RWPE2 (cell line): ENCODE measurements around the gene BROX.

Source experiments
- ATAC-seq: fragments of 200-7000 bp; cut with Tn5 transposase; 3 replicates; pipeline ENCODE4 v1.9.1; 2021; ENCODE audit warnings: low read depth
- DNase-seq: peaks from one replicate; pipeline ENCODE4 v3.0.0-alpha.2; 2020; ENCODE audit warnings: low spot score
- H3K27ac ChIP-seq: fragments of 450-650 bp; 2 replicates; pipeline ENCODE4 v1.5.1; 2017; ENCODE audit warnings: mild to moderate bottlenecking; ENCODE audit not compliant: poor library complexity, severe bottlenecking
- H3K27me3 ChIP-seq: fragments of 250-450 bp; sonication (Bioruptor Pico); 2 replicates; pipeline ENCODE4 v1.5.1; 2021; ENCODE audit warnings: mild to moderate bottlenecking, moderate library complexity; ENCODE audit not compliant: insufficient read depth, poor library complexity, severe bottlenecking
- H3K36me3 ChIP-seq: fragments of 250-450 bp; sonication (Bioruptor Pico); 2 replicates; pipeline ENCODE4 v1.5.1; 2020; ENCODE audit warnings: low read depth, mild to moderate bottlenecking, moderate library complexity
- H3K4me1 ChIP-seq: fragments of 250-450 bp; sonication (Bioruptor Pico); 2 replicates; pipeline ENCODE4 v1.5.1; 2021; ENCODE audit warnings: mild to moderate bottlenecking, moderate library complexity; ENCODE audit not compliant: insufficient read depth, poor library complexity, severe bottlenecking
- H3K4me3 ChIP-seq: fragments of 250-450 bp; sonication (Bioruptor Pico); 2 replicates; pipeline ENCODE4 v1.5.1; 2021; ENCODE audit warnings: mild to moderate bottlenecking, moderate library complexity; ENCODE audit not compliant: severe bottlenecking
- H3K9me3 ChIP-seq: fragments of 250-450 bp; sonication (Bioruptor Pico); 2 replicates; pipeline ENCODE4 v1.5.1; 2021; ENCODE audit warnings: mild to moderate bottlenecking, moderate library complexity; ENCODE audit not compliant: severe bottlenecking
- TF ChIP-seq, protein P1 (sequence below): fragments of 450-650 bp; IDR thresholded peaks from one replicate; pipeline ENCODE4 v1.5.1; 2017; ENCODE audit warnings: mild to moderate bottlenecking, moderate library complexity; ENCODE audit not compliant: poor library complexity, severe bottlenecking

The BROX gene

DNA sequence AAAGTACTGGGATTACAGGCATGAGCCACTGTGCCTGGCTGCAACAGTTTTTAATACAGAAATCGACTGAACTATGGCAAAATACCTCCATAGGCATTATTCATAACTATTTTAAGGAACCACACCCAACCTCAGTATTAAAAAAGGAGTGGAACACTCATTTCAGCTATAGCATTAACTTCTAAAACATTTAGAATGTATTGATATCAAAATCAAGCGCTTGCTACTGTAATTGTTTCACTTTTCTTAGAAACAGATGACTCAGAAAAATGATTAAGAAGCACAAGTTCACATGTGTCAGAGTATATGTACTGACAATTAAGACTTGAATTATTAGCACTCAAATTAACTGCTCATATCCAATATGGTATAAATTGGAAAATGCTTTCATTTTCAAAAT is 15.2 kb upstream of the BROX start:
- Histone ChIP-seq H3K4me3 (no peak overlapping the region), H3K27me3 (no peaks in the 10 kb centered on the region), H3K27ac (no peak overlapping the region), H3K4me1 (no peaks in the 10 kb centered on the region), H3K9me3 (no peaks in the 10 kb centered on the region), H3K36me3 (peaks cover 21% of the 10 kb centered on the region)
- no peak for ATAC-seq
- TF ChIP-seq, protein P1, sequence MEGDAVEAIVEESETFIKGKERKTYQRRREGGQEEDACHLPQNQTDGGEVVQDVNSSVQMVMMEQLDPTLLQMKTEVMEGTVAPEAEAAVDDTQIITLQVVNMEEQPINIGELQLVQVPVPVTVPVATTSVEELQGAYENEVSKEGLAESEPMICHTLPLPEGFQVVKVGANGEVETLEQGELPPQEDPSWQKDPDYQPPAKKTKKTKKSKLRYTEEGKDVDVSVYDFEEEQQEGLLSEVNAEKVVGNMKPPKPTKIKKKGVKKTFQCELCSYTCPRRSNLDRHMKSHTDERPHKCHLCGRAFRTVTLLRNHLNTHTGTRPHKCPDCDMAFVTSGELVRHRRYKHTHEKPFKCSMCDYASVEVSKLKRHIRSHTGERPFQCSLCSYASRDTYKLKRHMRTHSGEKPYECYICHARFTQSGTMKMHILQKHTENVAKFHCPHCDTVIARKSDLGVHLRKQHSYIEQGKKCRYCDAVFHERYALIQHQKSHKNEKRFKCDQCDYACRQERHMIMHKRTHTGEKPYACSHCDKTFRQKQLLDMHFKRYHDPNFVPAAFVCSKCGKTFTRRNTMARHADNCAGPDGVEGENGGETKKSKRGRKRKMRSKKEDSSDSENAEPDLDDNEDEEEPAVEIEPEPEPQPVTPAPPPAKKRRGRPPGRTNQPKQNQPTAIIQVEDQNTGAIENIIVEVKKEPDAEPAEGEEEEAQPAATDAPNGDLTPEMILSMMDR: no peak
- DNase-seq: no peak

DNA sequence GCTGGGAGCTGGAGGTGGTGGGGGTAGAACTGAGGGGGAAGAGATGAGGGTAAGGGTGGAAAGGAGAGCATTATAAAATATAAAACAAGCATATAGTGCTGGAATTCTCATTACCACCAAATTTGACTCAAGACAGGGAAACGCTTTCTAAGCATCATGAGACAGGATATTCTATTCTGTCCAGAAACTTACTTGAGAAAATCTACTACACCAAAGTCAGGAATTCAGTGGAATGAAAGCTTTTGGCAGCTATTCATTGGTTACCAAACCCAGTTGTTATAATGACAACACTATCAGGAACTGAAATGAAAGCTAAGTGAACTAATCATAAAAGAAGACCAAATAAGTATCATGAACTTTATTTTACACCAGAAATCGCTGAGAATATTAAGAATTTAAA is 14.5 kb upstream of the BROX start:
- Histone ChIP-seq H3K27me3 (no peaks in the 10 kb centered on the region), H3K36me3 (peaks cover 18% of the 10 kb centered on the region), H3K4me1 (no peaks in the 10 kb centered on the region), H3K4me3 (no peak overlapping the region), H3K9me3 (no peaks in the 10 kb centered on the region), H3K27ac (no peak overlapping the region)
- ATAC-seq (no peak), DNase-seq (no peak)
- TF ChIP-seq, protein P1: no peak

DNA sequence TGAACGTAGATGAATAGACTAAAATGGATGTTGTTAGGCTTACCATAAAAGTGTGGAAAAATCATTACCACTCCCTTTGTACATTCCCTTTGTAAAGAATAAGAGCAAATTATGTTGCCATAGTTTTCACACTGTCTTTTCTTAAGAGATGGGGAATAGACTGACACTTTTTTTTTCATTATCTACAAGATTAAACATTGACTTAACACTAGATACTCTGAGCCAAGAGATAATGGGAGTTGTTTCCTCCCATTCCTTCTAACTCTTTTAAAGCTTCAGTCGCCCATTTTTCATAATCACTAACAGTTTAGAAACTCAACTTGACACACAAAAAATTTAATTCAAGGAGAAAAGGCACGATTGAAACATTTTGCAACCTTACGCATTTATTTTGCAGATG is 10.2 kb upstream of the BROX start:
- Histone ChIP-seq H3K9me3 (no peaks in the 10 kb centered on the region), H3K27me3 (no peaks in the 10 kb centered on the region), H3K36me3 (peaks cover 3% of the 10 kb centered on the region; the same call in 1 of the 2 replicates), H3K4me1 (no peaks in the 10 kb centered on the region), H3K27ac (no peak overlapping the region), H3K4me3 (no peak overlapping the region)
- TF ChIP-seq, protein P1: no peak
- no peak for ATAC-seq
- DNase-seq: no peak

DNA sequence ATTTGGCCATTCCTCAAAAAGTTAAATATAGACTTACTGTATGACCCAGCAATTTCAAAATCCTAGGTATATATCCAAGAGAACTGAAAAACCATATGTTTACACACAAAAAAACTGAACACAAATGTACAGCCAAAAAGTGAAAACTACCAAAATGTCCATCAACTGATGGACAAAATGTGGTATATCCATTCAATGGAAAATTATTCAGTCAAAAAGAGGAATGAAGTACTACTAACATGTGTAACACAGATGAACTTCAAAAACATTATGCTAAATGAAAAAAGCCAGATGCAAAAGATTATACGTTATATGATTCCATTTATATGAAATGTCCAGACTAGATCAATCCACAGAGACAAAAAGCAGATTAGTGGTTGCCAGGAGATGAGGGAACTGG is 8.1 kb upstream of the BROX start:
- Histone ChIP-seq H3K9me3 (no peaks in the 10 kb centered on the region), H3K4me1 (no peaks in the 10 kb centered on the region), H3K4me3 (no peak overlapping the region), H3K27me3 (no peaks in the 10 kb centered on the region), H3K27ac (no peak overlapping the region), H3K36me3 (peaks cover 3% of the 10 kb centered on the region)
- TF ChIP-seq, protein P1: no peak
- no peak for DNase-seq
- ATAC-seq: no peak

DNA sequence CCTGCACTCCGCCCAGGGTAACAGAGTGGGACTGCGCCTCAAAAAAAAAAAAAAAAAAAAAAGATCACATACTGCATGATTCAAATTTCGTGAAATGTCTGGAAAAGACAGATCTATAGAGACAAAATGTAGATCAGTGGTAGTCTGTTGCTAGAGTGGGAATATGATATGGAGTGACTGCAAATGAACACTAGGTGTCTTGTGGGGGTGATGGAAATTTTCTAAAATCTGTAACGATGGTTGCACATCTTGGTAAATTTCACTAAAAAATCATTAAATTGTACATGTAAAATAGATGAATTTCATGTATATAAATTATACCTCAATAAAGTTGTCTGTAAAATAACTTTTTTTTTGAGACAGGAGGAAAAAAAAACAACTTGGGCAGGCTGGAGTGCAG is 5.5 kb upstream of the BROX start:
- TF ChIP-seq, protein P1: no peak
- DNase-seq (no peak), ATAC-seq (no peak)
- Histone ChIP-seq H3K9me3 (no peaks in the 10 kb centered on the region), H3K4me1 (peaks cover 9% of the 10 kb centered on the region), H3K27me3 (no peaks in the 10 kb centered on the region), H3K36me3 (no peaks in the 10 kb centered on the region; the same call in 1 of the 2 replicates), H3K4me3 (no peak overlapping the region), H3K27ac (no peak overlapping the region)
